Lower leg skin (tissue), 4 donors: ENCODE data around the gene XYLT1. TPM values are rescaled to one million over a fixed set of nuclear protein-coding genes. Genes with fewer than 3 reads are reported as not detected.

Source experiments
- DNase-seq, 2 donors: peaks; one replicate each; pipeline ENCODE4 v3.0.0-alpha.2; 2019; ENCODE audit warnings: low spot score in 2 of 2
- H3K4me3 ChIP-seq: fragments of 200-600 bp; sonication (generic); 2 replicates; pipeline ENCODE4 v1.5.1; 2017; ENCODE audit warnings: mild to moderate bottlenecking, low read depth; ENCODE audit not compliant: poor library complexity, severe bottlenecking
- CTCF ChIP-seq, 3 donors: fragments of 450-650 bp; IDR thresholded peaks; one replicate each; pipeline ENCODE4 v1.5.1; 2016; ENCODE audit warnings: antibody characterized with exemption in 3 of 3, mild to moderate bottlenecking in 3 of 3, moderate library complexity in 2 of 3
- POLR2A ChIP-seq, 2 donors: fragments of 450-650 bp; IDR thresholded peaks; one replicate each; pipeline ENCODE4 v1.6.1; 2016 to 2017; ENCODE audit warnings: antibody characterized with exemption in 2 of 2, mild to moderate bottlenecking in 1 of 2, moderate library complexity in 1 of 2
- WGBS, 2 donors: methylation state at CpG; one replicate each; pipeline ENCODE4 v1.1.5; 2018; 5-methylcytosine and 5-hydroxymethylcytosine counted together
- intact Hi-C: fragments of 100-400 bp; cut with DNase I; formaldehyde crosslinking; loops from one replicate; pipeline ENCODE4 v1.15.0; 2023; ENCODE audit warnings: low total_unique reads
- total RNA-seq, 4 donors: library from RNA; depleted of rRNA; stranded (reverse); fragments of >200 nt; gene quantifications; one replicate each; pipeline ENCODE4 v1.1.0, GENCODE V29; 2016

Gene XYLT1
- total RNA-seq, 4 donors from 2014 or later, result 17.2 to 20.3 (median 19.7) TPM

GRCh38 chr16:17237350-17237944 is 233.3 kb downstream of the XYLT1 start:
- intact Hi-C loops, result no loop called here
- WGBS, 2 donors, result 81 to 89% methylated on average over 8 of the region's 8 CpGs
- no peak for DNase-seq
- H3K4me3 ChIP-seq, result no peak overlapping the region
- TF ChIP-seq CTCF (IDR thresholded peaks at IDR 0.05) (no peak), POLR2A (IDR thresholded peaks at IDR 0.05) (no peak)

GRCh38 chr16:17235147-17235815 is 235.5 kb downstream of the XYLT1 start:
- TF ChIP-seq CTCF (IDR thresholded peaks at IDR 0.05) (no peak), POLR2A (IDR thresholded peaks at IDR 0.05) (no peak)
- no peak overlapping the region for H3K4me3 ChIP-seq
- DNase-seq, result no peak
- intact Hi-C loops, result no loop called here
- 77 to 80% methylated on average over 10 of the region's 10 CpGs for WGBS, 2 donors

GRCh38 chr16:17233318-17234002 is 237.3 kb downstream of the XYLT1 start:
- 50 to 54% methylated on average over 13 of the region's 13 CpGs for WGBS, 2 donors
- no peak overlapping the region for H3K4me3 ChIP-seq
- no peak for DNase-seq
- intact Hi-C loops, result no loop called here
- TF ChIP-seq POLR2A (IDR thresholded peaks at IDR 0.05), result no peak
- TF ChIP-seq CTCF (IDR thresholded peaks at IDR 0.05), result no peak

GRCh38 chr16:17232487-17232886 is 238.3 kb downstream of the XYLT1 start:
- 94% methylated on average over 6 of the region's 6 CpGs for WGBS, 2 donors
- no peak for DNase-seq
- H3K4me3 ChIP-seq, result no peak overlapping the region
- TF ChIP-seq CTCF (IDR thresholded peaks at IDR 0.05) (no peak), POLR2A (IDR thresholded peaks at IDR 0.05) (no peak)
- intact Hi-C loops, result no loop called here

- no peak for TF ChIP-seq POLR2A (IDR thresholded peaks at IDR 0.05)
- TF ChIP-seq CTCF (IDR thresholded peaks at IDR 0.05), result no peak
- no peak for DNase-seq
- intact Hi-C loops, result no loop called here
- WGBS, 2 donors, result 96 to 97% methylated on average over 5 of the region's 5 CpGs
- no peak overlapping the region for H3K4me3 ChIP-seq
Observed at GRCh38 chr16:17231972-17232371, 238.8 kb downstream of the XYLT1 start.
